ENCODE measurements around the gene SLC23A2.
"Not testable (repeated sequence)": the region's sequence is repeated elsewhere in the genome, so short reads cannot be mapped to it uniquely, and the experiment has no call there.

DNA sequence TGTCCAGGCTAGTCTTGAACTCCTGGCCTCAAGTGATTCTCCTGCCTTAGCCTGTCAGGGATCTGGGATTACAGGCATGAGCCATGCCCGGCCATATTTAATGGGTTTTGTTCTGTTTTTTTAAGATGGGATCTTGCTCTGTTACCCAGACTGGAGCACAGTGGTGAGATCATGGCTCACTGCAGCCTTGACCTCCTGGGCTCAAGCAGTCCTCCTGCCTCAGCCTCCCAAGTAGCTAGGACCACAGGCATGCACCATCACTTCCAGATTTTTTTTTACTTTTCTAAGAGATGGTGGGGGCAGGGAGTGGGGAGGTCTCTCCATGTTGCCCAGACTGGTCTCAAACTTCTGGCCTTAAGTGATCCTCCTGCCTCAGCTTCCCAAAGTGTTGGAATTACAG lies 34.2 kb upstream of the SLC23A2 start:
- not testable (repeated sequence) for TF ChIP-seq ZNF274 (IDR thresholded peaks at IDR 0.05; ENCODE audit: low read depth, low read length); REST (IDR thresholded peaks at IDR 0.05; ENCODE audit: low read depth); EZH2 (IDR thresholded peaks at IDR 0.05); JUND (IDR thresholded peaks at IDR 0.05); CTCF (IDR thresholded peaks at IDR 0.05 in 2 of 3, conservative IDR thresholded peaks at IDR 0.05 in 1 of 3; ENCODE audit: borderline replicate concordance in 1 of 3, insufficient read depth in 1 of 3, low read depth in 2 of 3, low read length in 2 of 3); POLR2A (IDR thresholded peaks at IDR 0.05; ENCODE audit: borderline replicate concordance, extremely low read depth, insufficient read depth, insufficient read length); POLR2AphosphoS5 (IDR thresholded peaks at IDR 0.05; ENCODE audit: low read depth, low read length); RAD21 (IDR thresholded peaks at IDR 0.05; ENCODE audit: low read depth); YY1 (IDR thresholded peaks at IDR 0.05; ENCODE audit: extremely low read depth, insufficient replicate concordance, low read depth, low read length)
